ENCODE data around the gene ZBTB7B.
A peak's percentile ranks its signal among the peaks of the same experiment; 100 is the strongest.

The ZBTB7B gene

DNA sequence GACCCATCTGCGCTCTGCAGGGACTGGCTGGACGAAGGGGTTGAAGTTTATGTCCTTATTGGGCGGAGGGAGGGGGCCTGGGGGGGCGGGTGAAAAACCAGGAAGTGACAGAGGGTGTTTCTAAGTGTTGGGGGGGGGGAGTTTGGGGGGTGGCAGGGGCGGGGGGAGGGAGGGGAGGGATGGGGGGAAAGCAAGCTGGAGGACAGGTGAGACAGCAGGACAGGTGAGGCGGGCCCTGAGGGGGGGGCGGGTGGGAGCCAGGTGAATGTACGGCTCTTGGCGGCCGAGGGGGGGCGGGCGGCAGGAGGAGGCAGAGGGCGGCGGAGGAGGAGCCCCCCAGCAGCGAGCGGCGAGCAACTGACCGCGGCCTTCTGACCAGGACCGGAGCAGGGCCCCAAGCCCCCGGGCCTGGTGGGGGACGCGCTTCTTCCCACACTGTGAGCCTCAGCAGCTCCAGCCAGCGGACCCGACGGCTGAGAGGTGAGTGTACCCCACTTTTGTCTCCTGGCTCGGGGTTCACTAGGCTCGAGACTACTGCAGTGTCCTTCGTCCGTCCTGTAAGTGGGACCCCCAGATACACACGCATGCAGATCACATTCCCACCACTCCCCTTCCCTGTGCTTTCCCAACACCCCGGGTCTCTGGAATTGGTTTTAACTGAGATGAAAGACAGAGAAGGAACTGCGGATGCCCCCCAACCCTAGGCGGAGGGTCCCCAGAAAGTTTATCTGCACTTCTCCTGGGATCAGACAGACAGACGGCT lies at the start of gene ZBTB7B:
ZBTB7B (plus strand) TSS at position 339 of the 763 bp plus-strand sequence. CDS start 11,859 bp downstream, outside the sequence.
- no peak for DNase-seq

DNA sequence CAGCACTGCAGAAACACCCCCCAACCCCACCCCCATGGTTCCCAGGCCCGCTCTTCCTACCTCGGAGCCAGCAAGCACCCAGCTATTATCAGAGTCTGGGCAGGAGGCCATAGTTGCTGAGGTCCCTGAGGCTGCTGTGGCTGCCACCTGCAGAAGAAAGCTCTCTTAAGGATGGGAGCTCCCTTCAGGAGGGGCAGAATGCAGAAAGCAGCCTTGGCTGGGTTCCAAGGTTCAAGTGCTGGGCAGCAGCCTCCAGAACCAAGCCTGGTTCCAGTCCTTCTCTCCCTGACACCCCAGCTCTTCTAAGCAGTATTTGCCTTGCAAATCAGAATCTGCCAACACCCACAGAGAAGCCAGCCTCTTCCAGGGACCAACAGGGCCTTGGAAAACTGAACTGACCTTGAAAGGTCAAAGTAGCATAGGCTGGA lies 49.0 kb upstream of the ZBTB7B start:
- no peak for DNase-seq

DNA sequence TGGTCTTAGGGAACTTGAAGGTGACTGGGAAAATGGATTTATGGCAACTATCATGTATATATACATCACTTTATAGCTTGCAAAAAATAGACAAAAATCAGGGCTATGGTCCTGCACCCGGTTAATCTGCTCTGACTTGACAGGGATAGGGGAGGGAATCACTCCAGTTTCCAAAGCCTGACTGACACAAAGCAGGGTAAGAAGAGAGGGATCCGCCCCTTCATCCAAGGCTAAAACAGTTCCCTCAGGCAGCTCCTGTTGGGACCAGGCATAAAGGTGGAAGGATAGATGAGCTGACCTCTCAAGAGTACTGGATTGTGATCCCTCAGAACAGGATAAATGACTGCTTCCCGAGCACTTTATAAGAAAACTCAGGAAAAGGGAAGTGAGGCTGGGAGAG lies 48.1 kb upstream of the ZBTB7B start:
- DNase-seq = no peak

DNA sequence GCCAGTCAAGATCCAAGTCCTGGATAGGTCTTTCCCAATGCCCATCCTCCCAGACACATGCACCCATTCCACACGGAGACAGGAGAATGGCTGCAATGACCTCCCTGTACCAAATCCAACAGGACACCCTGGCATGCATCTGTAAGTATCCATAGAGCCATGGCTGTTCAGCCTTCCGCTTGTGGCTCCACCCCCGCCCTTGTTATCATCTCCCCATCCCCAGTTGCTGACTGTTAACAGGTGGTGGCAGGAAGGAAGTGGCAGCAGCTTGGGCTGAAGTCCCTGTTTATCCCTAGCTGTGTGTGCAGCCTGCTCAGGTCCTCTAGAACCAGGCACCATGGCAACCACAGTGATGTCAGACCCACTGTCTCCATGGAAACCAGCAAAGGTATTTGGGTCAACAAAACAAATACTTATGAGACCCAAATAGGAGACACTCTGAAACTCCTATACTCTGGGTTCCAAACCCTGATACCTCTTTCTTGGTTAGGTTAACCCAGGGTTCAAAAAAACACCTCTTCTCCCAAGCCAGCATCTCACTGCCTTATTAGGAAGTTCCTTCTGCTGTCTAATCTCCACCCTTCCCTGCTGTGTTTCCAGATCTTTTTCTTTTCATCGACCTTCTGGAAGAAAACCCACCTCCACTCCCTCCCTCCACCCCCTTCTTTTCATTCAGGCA lies 47.4 kb upstream of the ZBTB7B start:
- DNase-seq = peak in 1 of 2 experiments; percentile 22

DNA sequence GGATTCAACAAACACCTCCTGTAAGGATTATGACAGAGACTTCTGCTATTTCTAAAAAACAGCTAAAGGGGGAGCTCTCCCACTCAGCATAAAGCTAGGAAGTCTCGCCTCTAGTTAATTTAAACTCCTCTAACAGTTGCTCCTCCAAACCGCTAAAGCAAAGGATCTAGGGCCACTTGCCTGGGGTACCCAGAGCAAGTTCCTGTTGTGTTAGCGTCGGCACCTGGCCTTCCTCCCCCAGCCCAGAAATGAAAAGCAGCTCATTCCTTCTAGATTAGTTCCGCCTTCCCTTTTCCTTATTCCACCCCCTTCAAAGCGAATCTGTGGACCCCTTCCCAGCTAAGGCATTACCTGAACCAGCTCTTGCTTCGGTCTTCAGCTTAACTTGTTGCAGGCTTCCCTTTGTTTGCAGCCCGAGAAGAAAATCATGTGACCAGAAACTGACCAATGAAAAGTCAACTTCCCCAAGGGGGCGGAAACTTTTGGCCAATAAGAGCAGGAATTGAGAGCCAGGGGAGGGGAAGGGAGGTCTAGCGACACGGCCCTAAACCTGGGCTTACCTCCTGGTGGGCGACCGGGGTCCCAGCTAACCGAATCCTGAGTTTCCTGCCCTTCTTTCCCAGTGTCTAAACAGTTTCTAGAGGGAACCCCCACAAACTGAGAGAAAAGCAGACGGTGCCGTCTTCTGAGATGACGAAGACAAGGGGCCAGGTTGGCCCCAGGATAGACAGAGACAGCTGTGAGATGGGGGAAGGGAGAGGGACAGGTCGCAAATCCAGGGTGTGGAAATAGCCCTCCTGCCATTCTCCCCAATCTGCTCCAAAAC lies 46.7 kb upstream of the ZBTB7B start, which contains the start of gene PBXIP1:
PBXIP1 (minus strand) TSS at position 382 of the 826 bp plus-strand sequence. CDS start 2,378 bp downstream, outside the sequence.
- peak in 1 of 2 experiments; percentile 77 for DNase-seq

DNA sequence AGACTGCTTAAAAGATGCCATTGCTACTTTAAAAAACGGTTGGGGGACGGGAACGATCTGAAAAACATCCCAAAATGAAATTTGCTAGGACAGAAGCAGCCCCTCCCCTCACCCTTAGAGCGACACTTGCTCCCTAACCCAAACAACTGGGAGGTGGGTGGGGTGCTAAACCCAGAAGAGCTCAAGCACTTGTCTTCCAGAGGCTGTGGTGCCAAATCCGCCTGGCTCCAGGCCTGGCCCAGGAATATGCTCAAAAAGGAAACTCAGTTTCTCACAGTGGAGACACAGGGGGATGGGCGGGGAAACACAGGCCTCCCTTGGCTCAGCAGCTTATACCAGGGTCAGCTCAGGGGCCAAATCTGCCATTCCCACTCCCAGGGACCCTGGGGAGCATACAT lies 46.1 kb upstream of the ZBTB7B start:
- no peak for DNase-seq

- no peak for DNase-seq
Measured at GRCh38 chr1:154957091-154957657, 45.4 kb upstream of the ZBTB7B start.

DNA sequence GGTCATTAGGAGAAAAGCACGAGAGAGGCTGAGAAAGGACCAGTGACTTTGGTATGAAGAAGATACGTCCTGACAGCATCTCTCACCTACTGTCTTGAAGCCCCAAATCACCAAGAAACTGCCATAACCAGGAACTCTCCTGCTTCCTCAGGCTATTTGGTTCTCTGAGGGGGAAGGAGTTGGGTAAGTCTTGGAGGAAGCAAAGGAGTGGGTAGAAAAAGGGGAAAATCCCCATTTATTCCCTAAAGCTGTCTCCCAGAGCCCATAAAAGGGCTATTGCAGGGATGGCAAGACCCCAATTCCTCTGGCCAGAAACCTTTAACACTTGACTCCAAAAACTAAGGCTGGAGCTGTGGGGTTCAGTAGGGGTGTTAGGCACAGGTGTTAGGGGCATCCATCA lies 44.6 kb upstream of the ZBTB7B start:
- no peak for DNase-seq

DNA sequence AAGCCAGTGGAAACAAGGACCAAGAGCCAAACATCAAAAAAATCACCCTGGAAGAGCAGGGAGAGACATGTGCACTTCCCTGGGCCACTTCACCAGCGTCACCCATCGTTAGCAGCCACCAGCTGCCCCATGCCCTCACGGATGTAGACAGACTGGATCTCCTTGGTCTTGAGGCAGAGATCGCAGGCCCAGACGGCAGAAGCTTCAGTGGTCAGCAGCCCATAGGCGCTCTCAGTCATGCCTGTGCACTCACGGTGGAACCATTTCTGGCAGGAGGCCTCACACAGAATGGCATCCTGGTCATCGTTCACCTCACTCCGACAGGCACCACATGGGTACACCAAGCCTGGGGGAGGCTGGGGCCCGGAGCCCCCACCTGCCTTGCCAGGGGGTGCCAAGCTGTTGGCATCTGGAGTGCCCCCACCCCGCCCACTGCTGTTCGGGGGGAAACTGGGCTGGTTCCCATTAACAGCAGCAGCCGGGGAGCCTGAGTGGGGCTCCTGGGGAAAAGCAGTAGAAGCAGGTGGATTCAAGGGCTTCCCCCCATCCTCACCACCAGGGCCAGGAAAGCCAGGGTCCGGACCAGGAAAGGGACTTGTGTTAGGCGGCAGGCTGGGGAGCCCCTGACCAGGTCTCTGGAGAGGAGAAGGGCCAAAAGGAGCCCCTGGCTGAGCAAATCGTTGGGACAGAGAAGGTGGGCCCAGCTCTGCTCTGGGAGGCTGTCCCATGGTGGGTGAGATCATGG lies 43.7 kb upstream of the ZBTB7B start:
- DNase-seq = no peak

GRCh38 chr1:154959426-154959780 lies 43.2 kb upstream of the ZBTB7B start:
- no peak for DNase-seq

DNA sequence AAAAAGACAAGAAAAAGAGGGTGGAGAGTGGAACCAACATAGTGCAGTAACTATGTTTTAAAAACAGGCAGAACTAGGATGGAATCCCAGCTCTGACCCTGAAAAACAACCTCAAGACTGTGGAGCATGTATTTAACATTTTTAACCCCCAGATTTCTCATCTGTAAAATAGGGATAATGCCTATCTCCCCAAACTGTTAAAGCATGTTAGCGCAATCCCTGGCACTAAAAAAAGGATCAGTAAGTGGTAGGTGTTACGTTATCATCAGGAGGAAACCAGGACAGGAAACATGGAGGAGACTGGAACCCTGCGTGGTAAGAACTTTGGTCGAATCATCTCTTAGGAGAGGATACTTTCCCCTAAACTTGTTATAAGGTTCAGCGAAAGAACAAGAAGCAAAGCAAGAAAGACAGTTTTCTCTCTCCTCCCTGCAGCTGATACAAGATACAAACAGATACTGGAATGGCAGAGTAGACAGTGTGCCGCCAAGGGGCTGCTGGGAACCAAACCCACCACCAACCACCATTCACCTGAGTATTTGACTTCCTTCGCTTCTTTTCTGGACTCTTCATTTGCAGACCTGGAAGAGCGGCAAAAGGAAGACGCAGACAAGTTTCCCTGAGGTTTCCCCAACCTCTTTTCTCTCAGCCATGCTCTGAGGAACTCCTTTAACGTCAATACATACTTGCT lies 42.0 kb upstream of the ZBTB7B start:
- no peak for DNase-seq

DNA sequence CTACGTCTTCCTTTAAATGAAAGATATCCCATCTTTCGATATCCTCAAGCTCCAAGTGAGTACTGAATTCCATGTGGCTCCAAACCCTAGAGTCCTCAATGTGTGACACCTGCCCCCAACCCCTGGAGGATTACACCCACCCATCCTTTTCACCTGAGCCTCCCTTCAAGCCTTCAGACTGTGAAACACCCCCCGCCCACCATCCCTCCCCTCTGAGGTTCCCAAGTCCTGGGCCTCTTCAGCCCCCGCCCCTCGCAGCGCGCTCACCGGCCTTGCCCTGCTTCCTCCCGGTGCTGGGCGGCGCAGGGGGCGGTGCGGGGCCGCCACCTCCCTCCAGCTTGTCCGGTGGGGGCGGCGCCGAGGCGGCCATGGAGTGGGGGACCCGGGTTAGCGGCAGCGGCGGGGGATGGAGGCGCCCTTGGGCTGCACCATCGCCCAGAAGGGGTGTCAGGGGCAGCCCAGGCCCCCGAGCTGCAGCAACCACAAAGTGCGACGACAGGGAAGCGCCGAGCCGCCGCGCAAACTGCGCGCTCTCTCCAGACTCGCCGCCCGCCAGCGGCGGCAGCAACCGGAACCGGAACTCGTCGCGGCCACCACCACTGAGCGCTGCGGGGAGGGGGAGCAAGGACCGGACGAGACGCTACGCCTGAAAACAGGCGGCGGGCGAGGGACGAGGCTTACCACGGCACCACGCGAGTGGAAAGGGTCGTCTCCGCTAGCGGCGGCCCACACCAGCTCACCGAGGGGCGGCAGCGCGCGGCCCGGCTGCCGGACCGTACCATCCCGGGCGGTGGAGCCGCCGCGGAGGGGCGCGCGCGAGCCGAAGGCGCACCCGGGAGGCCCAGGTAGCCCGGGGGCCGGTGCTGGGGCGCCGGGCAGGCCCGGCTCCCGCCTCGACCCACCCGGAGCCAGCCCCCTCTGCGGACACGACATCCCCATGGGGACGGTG lies 41.1 kb upstream of the ZBTB7B start, which contains the start of gene PYGO2:
PYGO2 (minus strand) TSS at position 576 of the 949 bp plus-strand sequence; CDS start at position 370, 206 bp downstream.
- peak; percentile 27 to 70 for DNase-seq

DNA sequence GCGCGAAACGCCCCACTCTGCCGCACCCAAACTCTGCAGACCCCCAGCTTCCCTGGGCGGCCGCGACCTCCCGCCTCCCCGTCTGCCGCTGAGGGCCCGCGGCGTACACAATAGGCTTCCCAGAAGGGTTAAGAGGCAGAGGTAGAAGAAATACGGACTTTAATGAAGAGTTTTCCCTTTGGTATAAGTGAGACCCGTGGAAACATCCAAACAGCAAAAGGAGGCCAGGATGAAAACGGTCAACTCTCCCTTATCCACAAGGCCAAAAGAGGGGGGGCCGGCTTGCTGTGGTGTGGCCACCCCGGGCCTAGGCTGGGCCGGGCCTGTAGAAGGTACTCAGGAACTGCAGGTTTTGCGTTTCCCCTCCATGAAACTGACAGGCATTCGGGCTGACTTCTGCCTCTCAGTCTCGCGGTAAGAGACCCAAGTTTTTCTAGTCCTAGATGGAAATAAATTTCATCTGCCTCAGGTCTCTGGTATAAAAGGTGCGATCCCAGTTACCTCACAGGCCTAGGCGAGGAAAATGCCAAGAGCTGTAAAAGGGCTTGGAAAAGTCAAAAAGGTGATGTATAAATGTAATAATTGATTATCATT lies 40.3 kb upstream of the ZBTB7B start:
- peak in 1 of 2 experiments; percentile 35 for DNase-seq

- no peak for DNase-seq
Measured at GRCh38 chr1:154962795-154963330, 39.7 kb upstream of the ZBTB7B start.

DNA sequence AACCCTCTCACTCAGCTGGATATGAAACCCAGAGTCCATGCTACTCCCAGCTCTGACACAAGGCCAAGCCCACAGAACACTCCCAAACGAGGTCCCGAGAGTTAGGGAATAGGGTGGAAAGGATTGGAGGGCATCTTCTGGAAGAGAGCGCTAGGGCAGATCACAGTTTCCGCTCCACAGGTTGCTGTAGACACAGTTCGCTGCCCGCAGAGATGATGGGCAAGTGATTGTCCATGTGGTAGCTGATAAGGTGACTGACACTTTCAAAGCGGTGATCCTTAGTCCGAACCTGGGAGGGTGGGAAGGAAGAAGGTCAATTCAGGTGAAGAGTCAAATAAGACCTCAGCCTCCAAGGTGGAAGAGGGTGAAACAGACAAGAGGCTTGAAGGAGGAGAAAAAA lies 39.0 kb upstream of the ZBTB7B start:
- no peak for DNase-seq

- no peak for DNase-seq
Measured at GRCh38 chr1:154964359-154964758, 38.2 kb upstream of the ZBTB7B start.

DNA sequence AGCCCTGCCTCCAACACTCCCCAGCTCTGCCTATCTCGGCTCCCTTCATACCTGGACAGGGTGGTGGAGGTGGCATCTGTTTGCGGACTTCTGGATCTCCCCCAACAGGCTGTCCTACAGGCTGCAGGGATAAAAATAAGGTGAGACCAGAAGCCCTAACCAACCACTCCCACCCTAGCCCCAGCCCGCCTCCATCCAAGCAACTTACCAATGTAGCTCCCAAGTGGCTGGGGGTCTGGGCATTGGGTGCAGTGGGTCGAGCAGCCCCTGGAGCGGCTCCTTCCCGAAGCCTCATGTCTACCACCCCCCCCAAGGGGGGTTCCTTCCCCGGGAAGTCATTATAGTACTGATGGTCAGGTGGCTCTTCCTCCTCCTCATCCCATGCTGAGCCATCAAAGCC lies 36.5 kb upstream of the ZBTB7B start:
- no peak for DNase-seq

- DNase-seq = no peak
Measured at GRCh38 chr1:154967331-154967950, 35.2 kb upstream of the ZBTB7B start.

- DNase-seq = no peak
Measured at GRCh38 chr1:154968731-154969130, 33.9 kb upstream of the ZBTB7B start.
